Jurkat, Clone E6-1 (cell line): ENCODE data around the gene RASSF1.
A peak's percentile ranks its signal among the peaks of the same experiment; 100 is the strongest.

Experiments used
- DNase-seq: peaks from one replicate; pipeline ENCODE4 v3.0.0-alpha.2; 2011; ENCODE audit warnings: low read depth, low spot score
- H3K4me3 ChIP-seq: 2 replicates; pipeline ENCODE4 v1.5.1; 2011; ENCODE audit warnings: mild to moderate bottlenecking, low read length, control low read depth, moderate library complexity

Gene RASSF1

GRCh38 chr3:50350213-50350526, 9.5 kb upstream of the RASSF1 start:
- H3K4me3 ChIP-seq: peak overlapping the region; percentile 79
- no peak for DNase-seq

DNA sequence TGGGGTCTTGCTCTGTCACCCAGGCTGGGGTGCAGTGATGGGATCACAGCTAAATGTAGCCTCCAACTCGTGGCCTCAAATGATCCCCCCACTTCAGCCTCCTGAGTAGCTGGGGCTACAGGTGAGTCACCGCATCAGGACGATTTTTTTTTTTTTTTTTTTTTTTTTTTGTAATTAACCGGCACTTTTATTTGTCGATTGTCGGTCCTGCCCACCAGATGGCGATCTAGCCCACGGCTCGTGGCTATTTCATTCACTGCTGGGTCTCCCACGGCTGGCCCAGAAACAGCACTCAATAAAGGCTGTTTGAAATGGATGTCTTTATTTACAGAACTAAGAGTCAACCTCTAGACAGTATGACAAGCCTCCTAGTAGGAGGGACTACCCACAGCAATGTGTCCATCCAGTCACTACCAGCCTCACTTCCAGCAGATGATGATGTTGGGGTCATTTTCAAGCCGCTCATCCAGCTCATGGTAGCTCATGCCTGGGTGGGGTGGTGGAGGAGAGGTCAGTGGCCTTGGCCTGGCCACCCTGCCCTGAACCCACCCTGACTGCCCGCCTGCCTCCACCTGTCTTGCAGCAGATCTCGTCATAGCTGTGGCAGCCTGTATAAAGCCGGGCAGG, 6.7 kb upstream of the RASSF1 start:
- H3K4me3 ChIP-seq: no peak overlapping the region
- no peak for DNase-seq

- peak; percentile 60 for DNase-seq
- H3K4me3 ChIP-seq: peak within 1 kb of the TSS; percentile 57
Measured at GRCh38 chr3:50345586-50346234, 5.1 kb upstream of the RASSF1 start, which contains the start of gene ZMYND10. Gene ZMYND10 (minus strand): TSS chr3:50345732. CDS start chr3:50345579, 153 bp downstream.

DNA sequence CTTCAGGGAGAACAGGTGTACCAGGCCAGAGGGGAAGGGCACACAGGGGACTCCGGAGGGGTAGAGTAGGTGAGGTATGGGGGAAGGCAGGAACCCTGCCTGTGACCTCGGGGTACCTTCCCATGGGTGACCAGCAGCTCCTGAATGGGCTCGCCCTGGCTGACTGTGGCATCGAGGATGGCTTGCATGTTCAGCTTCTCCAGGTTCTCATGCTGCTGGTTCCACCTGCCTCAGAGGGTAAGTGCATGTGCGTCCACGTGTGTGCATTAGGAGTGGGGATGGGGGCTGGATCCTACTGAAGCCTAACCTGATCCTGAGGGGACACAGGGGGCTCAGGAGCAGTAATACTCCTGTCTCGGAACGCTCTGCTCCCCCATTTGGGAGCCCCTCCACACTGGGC, 4.4 kb upstream of the RASSF1 start:
- H3K4me3 ChIP-seq: peak overlapping the region; percentile 57
- DNase-seq: no peak

GRCh38 chr3:50342813-50343633, 2.4 kb upstream of the RASSF1 start:
- DNase-seq: no peak
- H3K4me3 ChIP-seq: no peak overlapping the region

DNA sequence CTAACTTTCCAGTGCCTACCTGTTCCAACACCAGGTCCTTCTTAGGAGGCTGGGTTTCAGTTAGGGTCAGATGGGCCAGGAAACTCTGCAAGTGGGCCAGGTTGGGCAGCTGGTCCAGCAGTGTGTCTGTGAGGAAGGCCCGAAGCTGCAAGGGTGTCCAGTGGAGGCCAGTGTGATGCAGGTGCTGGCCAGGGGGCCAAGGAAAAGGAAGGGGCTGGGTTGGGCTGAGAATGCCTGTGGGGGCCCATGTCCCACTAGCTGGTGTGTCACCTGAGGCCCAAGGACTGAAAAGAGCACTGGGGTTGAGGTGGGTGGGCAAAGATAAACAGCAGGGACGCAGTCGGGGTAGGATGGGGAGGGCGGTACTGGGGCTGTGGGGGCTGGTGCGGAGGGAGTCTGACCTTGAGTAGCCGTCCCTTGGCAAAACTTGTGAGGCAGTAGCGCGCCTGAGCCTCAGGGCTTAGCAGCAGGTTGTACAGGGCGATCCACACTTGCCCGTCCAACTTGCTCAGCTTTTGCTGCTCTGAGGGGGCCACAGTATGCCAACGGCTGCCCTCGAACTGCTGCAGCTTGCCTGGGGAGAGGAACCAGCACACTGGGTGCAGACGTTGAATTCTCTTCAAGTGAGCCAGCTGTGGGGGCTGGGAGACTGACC, 1.5 kb upstream of the RASSF1 start:
- DNase-seq: no peak
- H3K4me3 ChIP-seq: no peak overlapping the region

GRCh38 chr3:50341537-50341936, 901 bp upstream of the RASSF1 start:
- no peak for DNase-seq
- H3K4me3 ChIP-seq: no peak overlapping the region

GRCh38 chr3:50340147-50340447, 539 bp downstream of the RASSF1 start:
- DNase-seq: no peak
- no peak overlapping the region for H3K4me3 ChIP-seq

- H3K4me3 ChIP-seq: no peak overlapping the region
- DNase-seq: no peak
Measured at GRCh38 chr3:50339485-50340146, 1.0 kb downstream of the RASSF1 start.

DNA sequence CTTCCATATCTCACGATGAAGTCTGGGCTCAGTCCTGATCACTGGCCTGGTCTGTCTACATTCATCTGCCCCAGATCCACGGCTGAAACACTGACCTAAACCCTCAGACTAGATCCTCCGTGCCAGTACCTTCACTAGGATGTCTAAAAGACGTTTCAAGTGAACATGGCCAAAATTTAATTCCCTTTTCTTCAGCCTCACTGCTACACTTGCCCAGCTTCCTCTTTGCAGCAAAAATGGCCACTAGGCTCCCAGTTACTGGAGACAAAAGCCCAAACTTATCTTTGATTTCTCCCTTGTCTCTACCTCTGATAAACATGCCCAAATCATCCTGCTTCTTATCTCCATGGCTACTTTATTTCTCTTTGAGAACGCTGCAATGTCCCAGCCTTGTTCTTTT, 1.7 kb downstream of the RASSF1 start:
- no peak for DNase-seq
- no peak overlapping the region for H3K4me3 ChIP-seq

DNA sequence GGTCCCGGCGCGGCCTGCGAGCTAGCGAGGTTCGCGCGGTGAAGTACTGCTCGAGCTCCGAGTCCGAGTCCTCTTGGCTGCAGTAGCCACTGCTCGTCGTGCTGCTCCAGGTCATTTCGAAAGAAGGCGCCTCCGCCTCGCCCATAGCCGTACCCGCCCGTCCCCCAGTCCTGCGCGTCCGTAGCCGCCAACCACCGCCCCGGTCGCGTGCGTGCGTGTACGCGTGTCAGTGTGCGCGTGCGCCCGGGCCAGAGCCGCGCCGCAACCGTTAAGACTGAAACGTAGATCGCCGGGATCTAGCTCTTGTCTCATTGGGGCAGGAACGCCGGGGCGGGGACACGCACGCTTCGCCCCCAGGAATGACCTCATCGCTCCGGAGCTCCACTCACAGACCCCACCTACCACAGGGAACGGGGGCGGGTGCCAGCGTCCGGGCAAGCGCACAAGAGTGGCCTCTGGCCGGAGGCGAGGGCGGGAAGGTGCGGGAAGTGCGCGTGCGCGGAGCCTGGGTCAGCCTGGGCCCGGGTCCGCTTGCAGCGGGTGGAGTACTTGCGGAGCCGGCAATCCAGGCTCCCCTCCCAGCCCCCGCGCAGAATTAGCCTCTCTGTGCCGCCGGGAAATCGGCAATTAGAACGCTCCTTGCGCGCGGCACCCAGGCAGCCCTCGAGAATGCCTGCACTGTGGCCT, 3.3 kb downstream of the RASSF1 start:
- H3K4me3 ChIP-seq: peak overlapping the region; percentile 98
- peak; percentile 97 for DNase-seq

DNA sequence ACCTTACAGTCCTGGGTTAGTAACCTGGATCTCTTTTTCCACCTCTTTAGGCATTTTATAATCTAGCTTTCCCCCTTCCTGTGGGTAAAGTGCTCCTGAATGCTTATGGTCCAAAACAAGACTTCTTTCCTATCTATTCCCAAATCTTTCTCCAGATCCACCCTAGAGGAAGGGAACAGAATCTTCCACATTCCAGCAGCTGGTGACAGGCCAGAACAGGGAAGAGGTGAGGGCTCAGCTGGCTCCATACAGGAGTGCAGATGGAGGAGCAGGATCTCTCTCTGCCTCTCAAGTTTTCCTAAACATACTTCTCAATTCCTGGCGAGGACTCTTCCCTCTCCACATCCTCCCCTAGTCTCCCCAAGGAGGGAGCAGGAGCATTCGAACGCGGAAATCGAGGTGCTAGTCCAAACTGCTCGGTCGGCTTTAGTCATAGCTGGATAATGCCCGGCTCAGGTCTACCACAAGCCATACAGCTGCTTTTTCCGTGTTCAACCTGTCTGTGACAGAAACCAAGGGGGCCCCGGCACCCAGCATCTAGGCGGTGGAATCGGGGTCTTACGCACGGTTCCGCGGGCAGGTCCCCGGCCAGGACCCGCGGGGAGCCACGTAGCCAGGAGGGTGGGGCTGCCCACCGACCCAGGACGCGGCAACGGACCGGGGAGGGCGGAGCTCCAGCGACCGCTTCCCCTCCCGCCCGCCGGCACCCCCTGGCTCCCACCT, 4.0 kb downstream of the RASSF1 start:
- peak overlapping the region; percentile 98 for H3K4me3 ChIP-seq
- peak; percentile 38 for DNase-seq

- DNase-seq: no peak
- no peak overlapping the region for H3K4me3 ChIP-seq
Measured at GRCh38 chr3:50334339-50335075, 6.1 kb downstream of the RASSF1 start.

- no peak overlapping the region for H3K4me3 ChIP-seq
Measured at GRCh38 chr3:50333744-50334328, 6.8 kb downstream of the RASSF1 start.

GRCh38 chr3:50331364-50331907, 9.2 kb downstream of the RASSF1 start:
- H3K4me3 ChIP-seq: no peak overlapping the region
- no peak for DNase-seq

More at GRCh38 chr3:50333744-50334328, 6.8 kb downstream of the RASSF1 start:
- no peak for DNase-seq

GRCh38 chr3:50330330-50330729, 10.3 kb downstream of the RASSF1 start:
- no peak for DNase-seq
- H3K4me3 ChIP-seq: no peak overlapping the region
